BJ (cell line): ENCODE data around the gene UAP1L1. TPM values are rescaled to one million over a fixed set of nuclear protein-coding genes. Genes with fewer than 3 reads are reported as not detected.

Experiments used
- CTCF ChIA-PET: fragments of 350-600 bp; formaldehyde crosslinking; extraction: SDS; loops from one replicate; lab custom pipeline; 2021; ENCODE audit warnings: antibody characterized with exemption, inconsistent platforms; lab: Yijun Ruan, JAX
- POLR2A ChIA-PET: fragments of 300-600 bp; sonication (Branson Sonifier 250); formaldehyde crosslinking; extraction: SDS; loops from one replicate; lab custom pipeline; 2021; ENCODE audit warnings: antibody characterized with exemption; lab: Charles Lee
- DNase-seq: peaks from one replicate; pipeline ENCODE4 v3.0.0-alpha.2; 2011; ENCODE audit warnings: low read depth
- H3K27me3 ChIP-seq: 2 replicates; pipeline ENCODE4 v1.6.0; 2011; ENCODE audit warnings: low read length; ENCODE audit not compliant: control insufficient read depth, insufficient read depth
- H3K36me3 ChIP-seq: 2 replicates; pipeline ENCODE4 v1.5.1; 2011; ENCODE audit warnings: low read length; ENCODE audit not compliant: control insufficient read depth, insufficient read depth
- H3K4me3 ChIP-seq: 2 replicates; pipeline ENCODE4 v1.5.1; 2011; ENCODE audit warnings: low read depth, mild to moderate bottlenecking, control low read depth, low read length
- polyA plus RNA-seq: library from polyadenylated mRNA; depleted of rRNA; stranded (reverse); fragments of >200 nt; gene quantifications from 2 replicates; pipeline ENCODE4 v1.2.3, GENCODE V29; 2011; rRNA removed
- small RNA-seq: library from RNA; depleted of rRNA; stranded (forward); fragments of <200 nt; gene quantifications from one replicate; pipeline ENCODE3, GENCODE V24; 2012; ENCODE audit warnings: low replicate concordance, low read depth; ENCODE audit not compliant: insufficient read length
- TF ChIP-seq, protein P1 (sequence below): IDR thresholded peaks from 2 replicates; pipeline ENCODE4 v1.5.1; 2011; ENCODE audit warnings: low read depth, mild to moderate bottlenecking, control low read depth, inconsistent platforms, low read length, moderate library complexity; ENCODE audit not compliant: insufficient read depth

The UAP1L1 gene
- polyA plus RNA-seq, 1 experiment: 5.6 TPM

DNA sequence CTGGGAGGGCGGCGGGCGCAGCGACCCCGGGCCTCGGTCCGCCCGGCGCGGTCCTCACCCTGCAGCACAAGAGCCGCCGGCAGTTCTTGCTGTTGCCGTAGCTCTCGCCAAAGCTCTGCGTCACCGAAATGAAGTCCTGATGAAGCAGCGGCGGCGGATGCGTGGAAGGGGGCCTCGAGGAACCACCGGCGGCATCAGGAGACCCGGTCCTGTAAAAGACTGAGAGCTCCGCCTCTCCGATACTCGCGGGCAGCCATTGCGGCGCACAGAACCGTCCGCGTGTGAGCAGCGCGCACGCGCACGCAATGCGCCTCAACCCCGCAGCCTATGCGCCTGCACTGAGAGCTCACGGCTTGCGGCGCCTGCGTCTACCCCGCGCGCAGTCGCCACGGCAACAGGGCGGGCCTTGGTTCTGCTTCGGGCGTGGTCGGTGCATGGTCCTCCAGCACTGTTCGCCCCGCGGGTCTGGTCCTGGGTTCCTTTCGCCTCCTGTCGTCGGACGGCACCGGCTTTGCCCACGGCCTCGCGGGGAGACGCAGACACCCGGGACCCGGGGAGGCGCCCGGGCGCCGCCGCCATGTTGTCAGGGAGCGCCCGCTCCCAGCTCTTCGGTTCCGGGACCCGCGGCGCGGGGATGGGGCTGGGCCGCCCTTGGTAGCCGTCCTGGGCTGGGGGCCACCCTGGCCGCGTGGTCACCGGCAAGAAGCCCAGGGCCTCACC lies 52.3 kb downstream of the UAP1L1 start:
- Histone ChIP-seq H3K27me3 (no peaks in the 10 kb centered on the region), H3K4me3 (peak overlapping the region; percentile 63), H3K36me3 (no peaks in the 10 kb centered on the region)
- ChIA-PET POLR2A (interaction anchor here (0.5 to 1.0 kb wide), 2 partner anchors 59 to 94 kb away, joined by 3 read pairs; no protein-coding TSS in a partner anchor), CTCF (interaction anchor here (0.6 to 1.4 kb wide), 4 partner anchors 98 to 405 kb away, joined by 3 to 11 read pairs (median 4); partner anchors contain the start of genes RNF224 and TUBB4B)
- DNase-seq: peak; percentile 54
- TF ChIP-seq, protein P1, sequence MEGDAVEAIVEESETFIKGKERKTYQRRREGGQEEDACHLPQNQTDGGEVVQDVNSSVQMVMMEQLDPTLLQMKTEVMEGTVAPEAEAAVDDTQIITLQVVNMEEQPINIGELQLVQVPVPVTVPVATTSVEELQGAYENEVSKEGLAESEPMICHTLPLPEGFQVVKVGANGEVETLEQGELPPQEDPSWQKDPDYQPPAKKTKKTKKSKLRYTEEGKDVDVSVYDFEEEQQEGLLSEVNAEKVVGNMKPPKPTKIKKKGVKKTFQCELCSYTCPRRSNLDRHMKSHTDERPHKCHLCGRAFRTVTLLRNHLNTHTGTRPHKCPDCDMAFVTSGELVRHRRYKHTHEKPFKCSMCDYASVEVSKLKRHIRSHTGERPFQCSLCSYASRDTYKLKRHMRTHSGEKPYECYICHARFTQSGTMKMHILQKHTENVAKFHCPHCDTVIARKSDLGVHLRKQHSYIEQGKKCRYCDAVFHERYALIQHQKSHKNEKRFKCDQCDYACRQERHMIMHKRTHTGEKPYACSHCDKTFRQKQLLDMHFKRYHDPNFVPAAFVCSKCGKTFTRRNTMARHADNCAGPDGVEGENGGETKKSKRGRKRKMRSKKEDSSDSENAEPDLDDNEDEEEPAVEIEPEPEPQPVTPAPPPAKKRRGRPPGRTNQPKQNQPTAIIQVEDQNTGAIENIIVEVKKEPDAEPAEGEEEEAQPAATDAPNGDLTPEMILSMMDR: no peak

DNA sequence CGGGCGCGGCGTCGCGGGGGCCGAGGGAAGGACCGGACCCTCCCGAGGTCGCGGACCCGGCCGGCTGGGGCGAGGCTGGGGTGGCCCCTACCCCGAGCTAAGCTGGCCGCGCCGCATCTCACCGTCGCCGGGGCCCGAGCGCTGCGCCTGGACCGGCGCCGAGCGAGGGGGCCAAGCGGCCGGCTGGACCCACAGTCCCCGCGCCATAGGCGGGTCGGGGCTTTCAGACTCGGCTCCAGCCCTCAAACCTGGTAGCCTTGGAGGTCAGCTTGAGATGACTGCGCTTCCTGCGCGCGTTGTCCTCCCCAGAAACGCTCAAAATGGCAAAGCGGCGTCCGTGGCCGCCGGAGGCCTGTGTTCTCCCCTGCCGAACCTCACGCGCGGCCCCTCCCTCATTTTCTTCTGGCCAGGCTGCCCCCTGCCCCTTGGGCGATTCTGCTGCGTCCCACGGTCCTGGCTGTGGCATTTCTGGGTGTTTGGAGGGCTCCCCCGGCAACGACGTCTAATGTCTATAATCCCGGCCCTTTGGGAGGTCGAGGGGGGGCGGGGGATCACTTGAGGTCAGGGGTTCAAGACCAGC lies 52.9 kb downstream of the UAP1L1 start:
- no peaks in the 10 kb centered on the region for H3K36me3 ChIP-seq
- no peaks in the 10 kb centered on the region for H3K27me3 ChIP-seq
- peak overlapping the region; percentile 63 for H3K4me3 ChIP-seq
- TF ChIP-seq, protein P1: no peak
- DNase-seq: no peak
- CTCF ChIA-PET: interaction anchor here (0.6 to 1.4 kb wide), 4 partner anchors 97 to 364 kb away, joined by 3 to 11 read pairs (median 4); partner anchors contain the start of genes RNF224 and TUBB4B
- POLR2A ChIA-PET: no interaction called here

Small RNA genes lying within 50 kb of the gene (small RNA-seq; reads per million reads assigned to genes)
- gene RF00153: not detected

Other genes starting within 250 kb of the UAP1L1 start
- gene AJM1, start 235.0 kb upstream of the UAP1L1 start, polyA plus RNA-seq: 0.86 and 1.0 TPM in 2 replicates
- gene PHPT1, start 228.1 kb upstream of the UAP1L1 start, polyA plus RNA-seq: 116 and 233 TPM in 2 replicates
- 0.86 and 1.6 TPM in 2 replicates for gene MAMDC4, start 225.2 kb upstream of the UAP1L1 start, polyA plus RNA-seq
- gene EDF1, start 211.2 kb upstream of the UAP1L1 start, polyA plus RNA-seq: 513 and 672 TPM in 2 replicates
- 9.6 and 13.6 TPM in 2 replicates for gene TRAF2, start 191.0 kb upstream of the UAP1L1 start, polyA plus RNA-seq
- gene FBXW5, start 132.8 kb upstream of the UAP1L1 start, polyA plus RNA-seq: 46.9 and 71.9 TPM in 2 replicates
- 0.48 and 0.60 TPM in 2 replicates for gene C8G, start 132.3 kb upstream of the UAP1L1 start, polyA plus RNA-seq
- 0.36 and 0.40 TPM in 2 replicates for gene LCN12, start 125.2 kb upstream of the UAP1L1 start, polyA plus RNA-seq
- gene PTGDS, start 100.0 kb upstream of the UAP1L1 start, polyA plus RNA-seq: 0.31 and 0.58 TPM in 2 replicates
- gene LCNL1, start 94.5 kb upstream of the UAP1L1 start, polyA plus RNA-seq: 0.01 and 0.06 TPM in 2 replicates
- gene PAXX, start 85.1 kb upstream of the UAP1L1 start, polyA plus RNA-seq: 10.3 and 11.8 TPM in 2 replicates
- gene CLIC3, start 80.9 kb upstream of the UAP1L1 start, polyA plus RNA-seq: 3.9 and 4.0 TPM in 2 replicates
- gene ABCA2, start 49.3 kb upstream of the UAP1L1 start, polyA plus RNA-seq: 8.7 and 16.0 TPM in 2 replicates
- not detected in 2 replicates for gene FUT7, start 45.4 kb upstream of the UAP1L1 start, polyA plus RNA-seq
- gene NPDC1, start 31.3 kb upstream of the UAP1L1 start, polyA plus RNA-seq: 21.8 and 31.9 TPM in 2 replicates
- gene ENTPD2, start 23.5 kb upstream of the UAP1L1 start, polyA plus RNA-seq: not detected in 2 replicates
- 5.1 and 8.6 TPM in 2 replicates for gene SAPCD2, start 7.0 kb upstream of the UAP1L1 start, polyA plus RNA-seq
- 53.0 and 80.0 TPM in 2 replicates for gene MAN1B1, start 9.5 kb downstream of the UAP1L1 start, polyA plus RNA-seq
- 66.7 and 94.4 TPM in 2 replicates for gene DPP7, start 37.2 kb downstream of the UAP1L1 start, polyA plus RNA-seq
- gene GRIN1, start 61.6 kb downstream of the UAP1L1 start, polyA plus RNA-seq: 0.04 and 0.10 TPM in 2 replicates
- not detected in 2 replicates for gene LRRC26, start 92.5 kb downstream of the UAP1L1 start, polyA plus RNA-seq
- not detected in 2 replicates for gene TMEM210, start 94.5 kb downstream of the UAP1L1 start, polyA plus RNA-seq
- 14.6 and 25.5 TPM in 2 replicates for gene ANAPC2, start 111.0 kb downstream of the UAP1L1 start, polyA plus RNA-seq
- gene SSNA1, start 111.2 kb downstream of the UAP1L1 start, polyA plus RNA-seq: 53.8 and 81.4 TPM in 2 replicates
- gene TPRN, start 123.2 kb downstream of the UAP1L1 start, polyA plus RNA-seq: 2.9 and 3.5 TPM in 2 replicates
- gene TMEM203, start 128.1 kb downstream of the UAP1L1 start, polyA plus RNA-seq: 37.8 and 43.8 TPM in 2 replicates
- gene NDOR1, start 128.2 kb downstream of the UAP1L1 start, polyA plus RNA-seq: 4.4 and 7.1 TPM in 2 replicates
- gene RNF208, start 144.7 kb downstream of the UAP1L1 start, polyA plus RNA-seq: 0.26 and 0.39 TPM in 2 replicates
- 0.58 and 0.74 TPM in 2 replicates for gene CYSRT1, start 147.7 kb downstream of the UAP1L1 start, polyA plus RNA-seq
- gene RNF224, start 150.0 kb downstream of the UAP1L1 start, polyA plus RNA-seq: not detected in 2 replicates
- gene SLC34A3, start 153.4 kb downstream of the UAP1L1 start, polyA plus RNA-seq: not detected in 2 replicates
- gene TUBB4B, start 163.8 kb downstream of the UAP1L1 start, polyA plus RNA-seq: 263 and 385 TPM in 2 replicates
- not detected in 2 replicates for gene STPG3, start 173.8 kb downstream of the UAP1L1 start, polyA plus RNA-seq
- 26.6 and 51.9 TPM in 2 replicates for gene NELFB, start 177.8 kb downstream of the UAP1L1 start, polyA plus RNA-seq
- gene TOR4A, start 200.2 kb downstream of the UAP1L1 start, polyA plus RNA-seq: 16.9 and 23.8 TPM in 2 replicates
- gene NRARP, start 224.8 kb downstream of the UAP1L1 start, polyA plus RNA-seq: 0.17 TPM in 2 replicates